Measurements from ENCODE around the gene GALNT6.

Gene GALNT6

GRCh38 chr12:51406290-51406689, 15.1 kb upstream of the GALNT6 start:
- TF ChIP-seq, protein P1, sequence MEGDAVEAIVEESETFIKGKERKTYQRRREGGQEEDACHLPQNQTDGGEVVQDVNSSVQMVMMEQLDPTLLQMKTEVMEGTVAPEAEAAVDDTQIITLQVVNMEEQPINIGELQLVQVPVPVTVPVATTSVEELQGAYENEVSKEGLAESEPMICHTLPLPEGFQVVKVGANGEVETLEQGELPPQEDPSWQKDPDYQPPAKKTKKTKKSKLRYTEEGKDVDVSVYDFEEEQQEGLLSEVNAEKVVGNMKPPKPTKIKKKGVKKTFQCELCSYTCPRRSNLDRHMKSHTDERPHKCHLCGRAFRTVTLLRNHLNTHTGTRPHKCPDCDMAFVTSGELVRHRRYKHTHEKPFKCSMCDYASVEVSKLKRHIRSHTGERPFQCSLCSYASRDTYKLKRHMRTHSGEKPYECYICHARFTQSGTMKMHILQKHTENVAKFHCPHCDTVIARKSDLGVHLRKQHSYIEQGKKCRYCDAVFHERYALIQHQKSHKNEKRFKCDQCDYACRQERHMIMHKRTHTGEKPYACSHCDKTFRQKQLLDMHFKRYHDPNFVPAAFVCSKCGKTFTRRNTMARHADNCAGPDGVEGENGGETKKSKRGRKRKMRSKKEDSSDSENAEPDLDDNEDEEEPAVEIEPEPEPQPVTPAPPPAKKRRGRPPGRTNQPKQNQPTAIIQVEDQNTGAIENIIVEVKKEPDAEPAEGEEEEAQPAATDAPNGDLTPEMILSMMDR (conservative IDR thresholded peaks at IDR 0.05; ENCODE audit: control insufficient read depth, insufficient read depth, low read depth, low read length), result no peak
- no peak overlapping the region for H3K4me3 ChIP-seq (ENCODE audit: control insufficient read depth, low read depth, low read length)
- DNase-seq (ENCODE audit: low read depth), result no peak

GRCh38 chr12:51405801-51406207, 14.6 kb upstream of the GALNT6 start:
- no peak overlapping the region for H3K4me3 ChIP-seq (ENCODE audit: control insufficient read depth, low read depth, low read length)
- TF ChIP-seq, protein P1 (conservative IDR thresholded peaks at IDR 0.05; ENCODE audit: control insufficient read depth, insufficient read depth, low read depth, low read length), result no peak
- no peak for DNase-seq (ENCODE audit: low read depth)

GRCh38 chr12:51404627-51405026, 13.4 kb upstream of the GALNT6 start:
- TF ChIP-seq, protein P1 (conservative IDR thresholded peaks at IDR 0.05; ENCODE audit: control insufficient read depth, insufficient read depth, low read depth, low read length), result no peak
- H3K4me3 ChIP-seq (ENCODE audit: control insufficient read depth, low read depth, low read length), result no peak overlapping the region
- DNase-seq (ENCODE audit: low read depth), result no peak

- no peak for DNase-seq (ENCODE audit: low read depth)
- no peak overlapping the region for H3K4me3 ChIP-seq (ENCODE audit: control insufficient read depth, low read depth, low read length)
- TF ChIP-seq, protein P1 (conservative IDR thresholded peaks at IDR 0.05; ENCODE audit: control insufficient read depth, insufficient read depth, low read depth, low read length), result no peak
Measured at GRCh38 chr12:51403681-51404136, 12.5 kb upstream of the GALNT6 start.

GRCh38 chr12:51403159-51403558, 12.0 kb upstream of the GALNT6 start:
- H3K4me3 ChIP-seq (ENCODE audit: control insufficient read depth, low read depth, low read length), result no peak overlapping the region
- TF ChIP-seq, protein P1 (conservative IDR thresholded peaks at IDR 0.05; ENCODE audit: control insufficient read depth, insufficient read depth, low read depth, low read length), result no peak
- DNase-seq (ENCODE audit: low read depth), result peak; percentile 64

GRCh38 chr12:51401900-51402299, 10.7 kb upstream of the GALNT6 start:
- TF ChIP-seq, protein P1 (conservative IDR thresholded peaks at IDR 0.05; ENCODE audit: control insufficient read depth, insufficient read depth, low read depth, low read length), result no peak
- no peak overlapping the region for H3K4me3 ChIP-seq (ENCODE audit: control insufficient read depth, low read depth, low read length)
- DNase-seq (ENCODE audit: low read depth), result no peak

- TF ChIP-seq, protein P1 (conservative IDR thresholded peaks at IDR 0.05; ENCODE audit: control insufficient read depth, insufficient read depth, low read depth, low read length), result no peak
- H3K4me3 ChIP-seq (ENCODE audit: control insufficient read depth, low read depth, low read length), result no peak overlapping the region
- no peak for DNase-seq (ENCODE audit: low read depth)
Measured at GRCh38 chr12:51401486-51401885, 10.3 kb upstream of the GALNT6 start.
